ENCODE results near the gene C3orf18. TPM values are rescaled to one million over a fixed set of nuclear protein-coding genes. Genes with fewer than 3 reads are reported as not detected.

C3orf18 gene
- total and polyA plus RNA-seq, 9 of the 15 experiments (the other 6 are each of a cell fraction or from before 2014, with no cell fraction given): 0.01 to 2.3 (median 0.94) TPM

GRCh38 chr3:50616003-50616769, 48.6 kb upstream of the C3orf18 start (continued):
- no peak for TF ChIP-seq E2F8 (IDR thresholded peaks at IDR 0.05; ENCODE audit: low read depth, partially characterized antibody)
- no peak for TF ChIP-seq WHSC1 (IDR thresholded peaks at IDR 0.05; ENCODE audit: low read length)
- no peak for TF ChIP-seq SIN3B (IDR thresholded peaks at IDR 0.05; ENCODE audit: low read depth)
- TF ChIP-seq GATAD2B (IDR thresholded peaks at IDR 0.05; ENCODE audit: borderline replicate concordance): no peak
- TF ChIP-seq EP400 (IDR thresholded peaks at IDR 0.05): no peak
- TF ChIP-seq, protein P1, sequence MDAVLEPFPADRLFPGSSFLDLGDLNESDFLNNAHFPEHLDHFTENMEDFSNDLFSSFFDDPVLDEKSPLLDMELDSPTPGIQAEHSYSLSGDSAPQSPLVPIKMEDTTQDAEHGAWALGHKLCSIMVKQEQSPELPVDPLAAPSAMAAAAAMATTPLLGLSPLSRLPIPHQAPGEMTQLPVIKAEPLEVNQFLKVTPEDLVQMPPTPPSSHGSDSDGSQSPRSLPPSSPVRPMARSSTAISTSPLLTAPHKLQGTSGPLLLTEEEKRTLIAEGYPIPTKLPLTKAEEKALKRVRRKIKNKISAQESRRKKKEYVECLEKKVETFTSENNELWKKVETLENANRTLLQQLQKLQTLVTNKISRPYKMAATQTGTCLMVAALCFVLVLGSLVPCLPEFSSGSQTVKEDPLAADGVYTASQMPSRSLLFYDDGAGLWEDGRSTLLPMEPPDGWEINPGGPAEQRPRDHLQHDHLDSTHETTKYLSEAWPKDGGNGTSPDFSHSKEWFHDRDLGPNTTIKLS (IDR thresholded peaks at IDR 0.05; ENCODE audit: borderline replicate concordance, low read depth): no peak
- TF ChIP-seq CGGBP1 (CRISPR knock-in tag; IDR thresholded peaks at IDR 0.05): no peak
- peak; percentile 72; the same call in 1 of the 2 replicates for TF ChIP-seq SMC3 (conservative IDR thresholded peaks at IDR 0.05; ENCODE audit: insufficient read depth, low read depth, low read length)
- TF ChIP-seq DEAF1 (CRISPR knock-in tag; IDR thresholded peaks at IDR 0.05): peak; percentile 84
- no peak for TF ChIP-seq LARP7 (IDR thresholded peaks at IDR 0.05)
- no peak for TF ChIP-seq KLF1 (tag; IDR thresholded peaks at IDR 0.05)
- no peak for TF ChIP-seq HNRNPUL1 (IDR thresholded peaks at IDR 0.05; ENCODE audit: low read length)
- TF ChIP-seq, protein P2, sequence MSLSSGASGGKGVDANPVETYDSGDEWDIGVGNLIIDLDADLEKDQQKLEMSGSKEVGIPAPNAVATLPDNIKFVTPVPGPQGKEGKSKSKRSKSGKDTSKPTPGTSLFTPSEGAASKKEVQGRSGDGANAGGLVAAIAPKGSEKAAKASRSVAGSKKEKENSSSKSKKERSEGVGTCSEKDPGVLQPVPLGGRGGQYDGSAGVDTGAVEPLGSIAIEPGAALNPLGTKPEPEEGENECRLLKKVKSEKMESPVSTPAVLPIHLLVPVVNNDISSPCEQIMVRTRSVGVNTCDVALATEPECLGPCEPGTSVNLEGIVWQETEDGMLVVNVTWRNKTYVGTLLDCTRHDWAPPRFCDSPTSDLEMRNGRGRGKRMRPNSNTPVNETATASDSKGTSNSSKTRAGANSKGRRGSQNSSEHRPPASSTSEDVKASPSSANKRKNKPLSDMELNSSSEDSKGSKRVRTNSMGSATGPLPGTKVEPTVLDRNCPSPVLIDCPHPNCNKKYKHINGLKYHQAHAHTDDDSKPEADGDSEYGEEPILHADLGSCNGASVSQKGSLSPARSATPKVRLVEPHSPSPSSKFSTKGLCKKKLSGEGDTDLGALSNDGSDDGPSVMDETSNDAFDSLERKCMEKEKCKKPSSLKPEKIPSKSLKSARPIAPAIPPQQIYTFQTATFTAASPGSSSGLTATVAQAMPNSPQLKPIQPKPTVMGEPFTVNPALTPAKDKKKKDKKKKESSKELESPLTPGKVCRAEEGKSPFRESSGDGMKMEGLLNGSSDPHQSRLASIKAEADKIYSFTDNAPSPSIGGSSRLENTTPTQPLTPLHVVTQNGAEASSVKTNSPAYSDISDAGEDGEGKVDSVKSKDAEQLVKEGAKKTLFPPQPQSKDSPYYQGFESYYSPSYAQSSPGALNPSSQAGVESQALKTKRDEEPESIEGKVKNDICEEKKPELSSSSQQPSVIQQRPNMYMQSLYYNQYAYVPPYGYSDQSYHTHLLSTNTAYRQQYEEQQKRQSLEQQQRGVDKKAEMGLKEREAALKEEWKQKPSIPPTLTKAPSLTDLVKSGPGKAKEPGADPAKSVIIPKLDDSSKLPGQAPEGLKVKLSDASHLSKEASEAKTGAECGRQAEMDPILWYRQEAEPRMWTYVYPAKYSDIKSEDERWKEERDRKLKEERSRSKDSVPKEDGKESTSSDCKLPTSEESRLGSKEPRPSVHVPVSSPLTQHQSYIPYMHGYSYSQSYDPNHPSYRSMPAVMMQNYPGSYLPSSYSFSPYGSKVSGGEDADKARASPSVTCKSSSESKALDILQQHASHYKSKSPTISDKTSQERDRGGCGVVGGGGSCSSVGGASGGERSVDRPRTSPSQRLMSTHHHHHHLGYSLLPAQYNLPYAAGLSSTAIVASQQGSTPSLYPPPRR (CRISPR knock-in tag; IDR thresholded peaks at IDR 0.05; ENCODE audit: borderline replicate concordance): no peak
- TF ChIP-seq, protein P3, sequence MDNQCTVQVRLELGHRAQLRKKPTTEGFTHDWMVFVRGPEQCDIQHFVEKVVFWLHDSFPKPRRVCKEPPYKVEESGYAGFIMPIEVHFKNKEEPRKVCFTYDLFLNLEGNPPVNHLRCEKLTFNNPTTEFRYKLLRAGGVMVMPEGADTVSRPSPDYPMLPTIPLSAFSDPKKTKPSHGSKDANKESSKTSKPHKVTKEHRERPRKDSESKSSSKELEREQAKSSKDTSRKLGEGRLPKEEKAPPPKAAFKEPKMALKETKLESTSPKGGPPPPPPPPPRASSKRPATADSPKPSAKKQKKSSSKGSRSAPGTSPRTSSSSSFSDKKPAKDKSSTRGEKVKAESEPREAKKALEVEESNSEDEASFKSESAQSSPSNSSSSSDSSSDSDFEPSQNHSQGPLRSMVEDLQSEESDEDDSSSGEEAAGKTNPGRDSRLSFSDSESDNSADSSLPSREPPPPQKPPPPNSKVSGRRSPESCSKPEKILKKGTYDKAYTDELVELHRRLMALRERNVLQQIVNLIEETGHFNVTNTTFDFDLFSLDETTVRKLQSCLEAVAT (IDR thresholded peaks at IDR 0.05): no peak
